DOHH2 (cell line): Measurements from ENCODE around the gene GSAP.

ENCODE experiments used
- H3F3A ChIP-seq: fragments of 200-600 bp; sonication (generic), shearing (Covaris generic); 2 replicates; pipeline ENCODE4 v1.6.0; 2016; ENCODE audit warnings: antibody characterized with exemption, mild to moderate bottlenecking; ENCODE audit not compliant: control insufficient read depth, insufficient read depth
- H3K27ac ChIP-seq: fragments of 200-600 bp; sonication (generic); 2 replicates; pipeline ENCODE4 v1.5.1; 2014; ENCODE audit warnings: low read depth, mild to moderate bottlenecking, low read length, moderate library complexity
- H3K27me3 ChIP-seq: fragments of 200-600 bp; sonication (generic); 2 replicates; pipeline ENCODE4 v1.6.1; 2014; ENCODE audit warnings: mild to moderate bottlenecking, low read length, mixed read lengths; ENCODE audit not compliant: control insufficient read depth
- H3K36me3 ChIP-seq: fragments of 200-600 bp; sonication (generic); 2 replicates; pipeline ENCODE4 v1.6.1; 2014; ENCODE audit warnings: mild to moderate bottlenecking, low read length, moderate library complexity, mixed read lengths; ENCODE audit not compliant: control insufficient read depth
- H3K4me1 ChIP-seq: fragments of 200-600 bp; sonication (generic); 2 replicates; pipeline ENCODE4 v1.6.1; 2014; ENCODE audit warnings: mild to moderate bottlenecking, low read length, mixed read lengths; ENCODE audit not compliant: control insufficient read depth
- H3K4me2 ChIP-seq: fragments of 200-600 bp; sonication (generic); 2 replicates; pipeline ENCODE4 v1.6.0; 2014; ENCODE audit warnings: mild to moderate bottlenecking, low read length, moderate library complexity
- H3K4me3 ChIP-seq: fragments of 200-600 bp; sonication (generic); 2 replicates; pipeline ENCODE4 v1.5.1; 2014; ENCODE audit warnings: mild to moderate bottlenecking, low read length, mixed read lengths
- H3K79me2 ChIP-seq: fragments of 200-600 bp; sonication (generic); 2 replicates; pipeline ENCODE4 v1.6.1; 2014; ENCODE audit warnings: mild to moderate bottlenecking, low read length, mixed read lengths; ENCODE audit not compliant: control insufficient read depth
- H3K9me2 ChIP-seq: fragments of 200-600 bp; sonication (generic); replicated peaks from 2 replicates; pipeline ENCODE4 v1.6.1; 2014; ENCODE audit warnings: mild to moderate bottlenecking, low read length, mixed read lengths; ENCODE audit not compliant: control insufficient read depth
- H3K9me3 ChIP-seq: fragments of 200-600 bp; sonication (generic); 2 replicates; pipeline ENCODE4 v1.6.1; 2014; ENCODE audit warnings: antibody characterized with exemption, low read length, mixed read lengths; ENCODE audit not compliant: control insufficient read depth, insufficient read depth
- H4K20me1 ChIP-seq: fragments of 200-600 bp; sonication (generic); 2 replicates; pipeline ENCODE4 v1.6.0; 2014; ENCODE audit warnings: low read depth, mild to moderate bottlenecking, antibody characterized with exemption, low read length, moderate library complexity; ENCODE audit not compliant: control insufficient read depth, insufficient read depth
- CTCF ChIP-seq: fragments of 200-600 bp; sonication (generic); IDR thresholded peaks from one replicate; pipeline ENCODE4 v1.5.1; 2014; ENCODE audit warnings: antibody characterized with exemption, mild to moderate bottlenecking, low read depth, low read length; ENCODE audit not compliant: poor library complexity, severe bottlenecking
- EZH2phosphoT487 ChIP-seq: fragments of 200-600 bp; sonication (generic); IDR thresholded peaks from 2 replicates; pipeline ENCODE4 v1.6.1; 2017; ENCODE audit warnings: borderline replicate concordance, mild to moderate bottlenecking, antibody characterized with exemption, low read length, moderate library complexity, mixed read lengths

GSAP gene

GRCh38 chr7:77327067-77327931, 88.8 kb downstream of the GSAP start:
- peaks cover 4% of the 10 kb centered on the region for H3K4me1 ChIP-seq
- peaks cover 42% of the 10 kb centered on the region for H3K27me3 ChIP-seq
- no peak overlapping the region for H3K4me3 ChIP-seq
- H3K9me3 ChIP-seq, result no peaks in the 10 kb centered on the region
- H3K79me2 ChIP-seq, result no peaks in the 10 kb centered on the region
- H4K20me1 ChIP-seq, result no peaks in the 10 kb centered on the region
- no peak for TF ChIP-seq CTCF
- TF ChIP-seq EZH2phosphoT487, result no peak
- H3K4me2 ChIP-seq, result no peak overlapping the region
- H3K36me3 ChIP-seq, result no peaks in the 10 kb centered on the region
- no peaks in the 10 kb centered on the region for H3F3A ChIP-seq
- no peaks in the 10 kb centered on the region for H3K9me2 ChIP-seq
- no peak overlapping the region for H3K27ac ChIP-seq

- TF ChIP-seq EZH2phosphoT487 (no peak), CTCF (no peak)
- Histone ChIP-seq H3K27me3 (peaks cover 40% of the 10 kb centered on the region), H3K9me2 (no peaks in the 10 kb centered on the region), H3K27ac (no peak overlapping the region), H3K4me3 (no peak overlapping the region), H4K20me1 (no peaks in the 10 kb centered on the region), H3K4me2 (no peak overlapping the region), H3F3A (no peaks in the 10 kb centered on the region), H3K4me1 (peaks cover 4% of the 10 kb centered on the region), H3K79me2 (no peaks in the 10 kb centered on the region), H3K36me3 (no peaks in the 10 kb centered on the region), H3K9me3 (no peaks in the 10 kb centered on the region)
Observed at GRCh38 chr7:77326131-77326530, 90.0 kb downstream of the GSAP start.

GRCh38 chr7:77321300-77321699, 94.8 kb downstream of the GSAP start:
- Histone ChIP-seq H3K9me3 (no peaks in the 10 kb centered on the region), H3K9me2 (no peaks in the 10 kb centered on the region), H3K27ac (no peak overlapping the region), H3K27me3 (peaks cover 1% of the 10 kb centered on the region), H3K4me2 (no peak overlapping the region), H3K36me3 (no peaks in the 10 kb centered on the region), H3K4me1 (no peaks in the 10 kb centered on the region), H3K4me3 (no peak overlapping the region), H4K20me1 (no peaks in the 10 kb centered on the region), H3F3A (no peaks in the 10 kb centered on the region), H3K79me2 (no peaks in the 10 kb centered on the region)
- no peak for TF ChIP-seq EZH2phosphoT487
- no peak for TF ChIP-seq CTCF
